Jurkat, Clone E6-1 (cell line): ENCODE measurements around the gene DUSP6.

Source experiments
- DNase-seq: peaks from one replicate; pipeline ENCODE4 v3.0.0-alpha.2; 2011; ENCODE audit warnings: low read depth, low spot score
- H3K4me3 ChIP-seq: 2 replicates; pipeline ENCODE4 v1.5.1; 2011; ENCODE audit warnings: mild to moderate bottlenecking, low read length, control low read depth, moderate library complexity

DUSP6 gene

GRCh38 chr12:89314060-89314761 lies 38.1 kb downstream of the DUSP6 start:
- H3K4me3 ChIP-seq = no peak overlapping the region
- DNase-seq = no peak

- no peak overlapping the region for H3K4me3 ChIP-seq
- DNase-seq = no peak
Observed at GRCh38 chr12:89311703-89312293, 40.5 kb downstream of the DUSP6 start.

- H3K4me3 ChIP-seq = no peak overlapping the region
- DNase-seq = no peak
Observed at GRCh38 chr12:89309815-89310214, 42.5 kb downstream of the DUSP6 start.

- no peak overlapping the region for H3K4me3 ChIP-seq
- no peak for DNase-seq
Observed at GRCh38 chr12:89309440-89309802, 42.9 kb downstream of the DUSP6 start.

- no peak for DNase-seq
- no peak overlapping the region for H3K4me3 ChIP-seq
Observed at GRCh38 chr12:89307474-89308253, 44.6 kb downstream of the DUSP6 start.

GRCh38 chr12:89306827-89307473 lies 45.4 kb downstream of the DUSP6 start:
- no peak overlapping the region for H3K4me3 ChIP-seq
- DNase-seq = no peak

- no peak for DNase-seq
- no peak overlapping the region for H3K4me3 ChIP-seq
Observed at GRCh38 chr12:89305373-89305772, 46.9 kb downstream of the DUSP6 start.

GRCh38 chr12:89299931-89300330 lies 52.4 kb downstream of the DUSP6 start:
- H3K4me3 ChIP-seq = no peak overlapping the region
- DNase-seq = no peak

GRCh38 chr12:89299417-89299816 lies 52.9 kb downstream of the DUSP6 start:
- no peak overlapping the region for H3K4me3 ChIP-seq
- DNase-seq = no peak
